Hepatocyte (in vitro differentiated cells): ENCODE measurements around the gene XPNPEP1. TPM values are rescaled to one million over a fixed set of nuclear protein-coding genes. Genes with fewer than 3 reads are reported as not detected.
A peak's percentile ranks its signal among the peaks of the same experiment; 100 is the strongest.

Experiments used
- DNase-seq: peaks from one replicate; pipeline ENCODE4 v3.0.0-alpha.2; 2016; ENCODE audit warnings: low spot score
- H2AFZ ChIP-seq: fragments of 200-600 bp; sonication (generic); 2 replicates; pipeline ENCODE4 v1.6.0; 2016; ENCODE audit warnings: antibody characterized with exemption, mild to moderate bottlenecking
- H3K27ac ChIP-seq: fragments of 200-600 bp; sonication (generic); 2 replicates; pipeline ENCODE4 v1.5.1; 2016; ENCODE audit warnings: mild to moderate bottlenecking
- H3K27me3 ChIP-seq: fragments of 200-600 bp; sonication (generic); 2 replicates; pipeline ENCODE4 v1.6.1; 2016
- H3K36me3 ChIP-seq: fragments of 200-600 bp; sonication (generic); replicated peaks from 2 replicates; pipeline ENCODE4 v1.5.1; 2016; ENCODE audit warnings: low read depth; ENCODE audit not compliant: insufficient read depth
- H3K4me1 ChIP-seq: fragments of 200-600 bp; sonication (generic); 2 replicates; pipeline ENCODE4 v1.5.1; 2016; ENCODE audit warnings: mild to moderate bottlenecking, moderate library complexity; ENCODE audit not compliant: insufficient read depth
- H3K4me2 ChIP-seq: fragments of 200-600 bp; sonication (generic); 2 replicates; pipeline ENCODE4 v1.6.0; 2016
- H3K4me3 ChIP-seq: fragments of 200-600 bp; sonication (generic); 2 replicates; pipeline ENCODE4 v1.5.1; 2016; ENCODE audit warnings: mild to moderate bottlenecking
- H3K79me2 ChIP-seq: fragments of 200-600 bp; sonication (generic); 2 replicates; pipeline ENCODE4 v1.6.0; 2017; ENCODE audit warnings: mild to moderate bottlenecking
- H3K9me2 ChIP-seq: fragments of 200-600 bp; sonication (generic); replicated peaks from 2 replicates; pipeline ENCODE4 v1.6.0; 2017; ENCODE audit warnings: mild to moderate bottlenecking; ENCODE audit not compliant: insufficient read depth
- H3K9me3 ChIP-seq: fragments of 200-600 bp; sonication (generic); 2 replicates; pipeline ENCODE4 v1.5.1; 2016; ENCODE audit warnings: low read depth, mild to moderate bottlenecking
- H4K20me1 ChIP-seq: fragments of 200-600 bp; sonication (generic); 2 replicates; pipeline ENCODE4 v1.6.0; 2016; ENCODE audit warnings: mild to moderate bottlenecking; ENCODE audit not compliant: insufficient read depth, poor library complexity, severe bottlenecking
- CTCF ChIP-seq: fragments of 200-600 bp; sonication (generic); IDR thresholded peaks from 2 replicates; pipeline ENCODE4 v1.5.1; 2016; ENCODE audit warnings: antibody characterized with exemption, mild to moderate bottlenecking; ENCODE audit not compliant: poor library complexity
- EZH2 ChIP-seq: fragments of 200-600 bp; sonication (generic); IDR thresholded peaks from 2 replicates; pipeline ENCODE4 v1.6.1; 2016; ENCODE audit warnings: antibody characterized with exemption, mild to moderate bottlenecking, borderline replicate concordance
- EZH2phosphoT487 ChIP-seq: fragments of 200-600 bp; sonication (generic); IDR thresholded peaks from one replicate; pipeline ENCODE4 v1.6.1; 2018; ENCODE audit warnings: antibody characterized with exemption, mild to moderate bottlenecking, low read depth, moderate library complexity; ENCODE audit not compliant: unreplicated experiment, severe bottlenecking
- WGBS: methylation state at CpG from one replicate; pipeline ENCODE4 v1.1.6; 2016; ENCODE audit warnings: low lambda C conversion rate; ENCODE audit errors: missing lambda C conversion rate; 5-methylcytosine and 5-hydroxymethylcytosine counted together
- polyA plus RNA-seq: library from polyadenylated mRNA; unstranded; fragments of >200 nt; fragmentation: Nextera tagmentation; extraction: Ambion mirVana; gene quantifications from 2 replicates; pipeline ENCODE4 v1.2.1, GENCODE V29; 2016
- total RNA-seq: library from RNA; depleted of rRNA; stranded (reverse); fragments of >200 nt; gene quantifications from 2 replicates; pipeline ENCODE4 v1.2.3, GENCODE V29; 2014

Gene XPNPEP1
- total and polyA plus RNA-seq, 2 experiments from 2014 or later, result 55.5 to 99.4 TPM

GRCh38 chr10:109944613-109945012 lies 21.3 kb upstream of the XPNPEP1 start:
- 59% methylated on average over 1 of the region's 1 CpG for WGBS
- TF ChIP-seq EZH2, result no peak
- no peak for TF ChIP-seq CTCF
- DNase-seq, result no peak

GRCh38 chr10:109941236-109941862 lies 18.0 kb upstream of the XPNPEP1 start:
- H3K79me2 ChIP-seq, result no peaks in the 10 kb centered on the region
- H3K9me3 ChIP-seq, result no peaks in the 10 kb centered on the region
- no peaks in the 10 kb centered on the region for H4K20me1 ChIP-seq
- DNase-seq, result no peak
- no peak overlapping the region for H2AFZ ChIP-seq
- TF ChIP-seq EZH2phosphoT487, result no peak
- no peak for TF ChIP-seq CTCF
- TF ChIP-seq EZH2, result no peak
- 77% methylated on average over 4 of the region's 4 CpGs for WGBS
- no peak overlapping the region for H3K4me3 ChIP-seq
- no peaks in the 10 kb centered on the region for H3K4me1 ChIP-seq
- no peak overlapping the region for H3K27ac ChIP-seq
- no peak overlapping the region for H3K4me2 ChIP-seq
- no peaks in the 10 kb centered on the region for H3K27me3 ChIP-seq
- no peaks in the 10 kb centered on the region for H3K9me2 ChIP-seq
- no peaks in the 10 kb centered on the region for H3K36me3 ChIP-seq

More at GRCh38 chr10:109944613-109945012, 21.3 kb upstream of the XPNPEP1 start:
- Histone ChIP-seq H3K9me3 (no peaks in the 10 kb centered on the region), H3K4me1 (no peaks in the 10 kb centered on the region), H3K27me3 (no peaks in the 10 kb centered on the region), H3K36me3 (no peaks in the 10 kb centered on the region), H3K79me2 (no peaks in the 10 kb centered on the region), H4K20me1 (no peaks in the 10 kb centered on the region), H3K27ac (no peak overlapping the region), H3K4me3 (no peak overlapping the region), H3K4me2 (peak overlapping the region; percentile 5), H3K9me2 (no peaks in the 10 kb centered on the region), H2AFZ (no peak overlapping the region)

- H3K4me3 ChIP-seq, result no peak overlapping the region
Measured at GRCh38 chr10:109940553-109940952, 17.2 kb upstream of the XPNPEP1 start.

More at GRCh38 chr10:109940553-109940952, 17.2 kb upstream of the XPNPEP1 start:
- Histone ChIP-seq H3K9me2 (no peaks in the 10 kb centered on the region), H3K27ac (no peak overlapping the region), H3K4me1 (no peaks in the 10 kb centered on the region), H3K79me2 (no peaks in the 10 kb centered on the region), H4K20me1 (no peaks in the 10 kb centered on the region), H3K4me2 (no peak overlapping the region), H3K9me3 (no peaks in the 10 kb centered on the region), H2AFZ (no peak overlapping the region), H3K36me3 (no peaks in the 10 kb centered on the region), H3K27me3 (no peaks in the 10 kb centered on the region)
- no peak for DNase-seq
- WGBS, result 98% methylated on average over 3 of the region's 3 CpGs
- TF ChIP-seq CTCF (no peak), EZH2 (no peak), EZH2phosphoT487 (no peak)
